Measurements from ENCODE around the gene IFI27. TPM values are rescaled to one million over a fixed set of nuclear protein-coding genes. Genes with fewer than 3 reads are reported as not detected.

IFI27 gene
- total RNA-seq, 1 donor from 2014 or later = 0.64 TPM

DNA sequence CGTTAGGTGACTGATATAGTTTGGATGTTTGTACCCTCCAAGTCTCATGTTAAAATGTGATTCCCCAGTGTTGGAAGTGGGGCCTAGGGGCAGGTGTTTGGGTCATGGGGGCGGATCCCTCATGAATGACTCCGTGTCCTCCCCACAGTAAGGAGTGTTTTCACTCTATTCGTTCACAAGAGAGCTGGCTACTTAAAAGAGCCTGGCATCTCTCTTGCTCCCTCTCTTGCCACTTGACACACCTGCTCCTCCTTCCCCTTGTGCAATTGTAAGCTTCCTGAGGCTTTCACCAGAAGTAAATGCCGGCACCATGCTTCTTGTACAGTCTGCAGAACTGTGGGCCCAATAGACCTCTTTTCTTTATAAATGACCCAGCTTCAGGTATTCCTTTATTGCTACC, 16.3 kb downstream of the IFI27 start:
- no peak for DNase-seq
- Mint-ChIP-seq H3K27ac (no peak overlapping the region), H3K36me3 (ENCODE audit: low read depth) (peaks cover 13% of the 10 kb centered on the region), H3K27me3 (peaks cover under 1% of the 10 kb centered on the region), H3K4me1 (peaks cover 17% of the 10 kb centered on the region), H3K4me3 (no peak overlapping the region), H3K9me3 (no peaks in the 10 kb centered on the region)
- no peak for ATAC-seq (ENCODE audit: low read depth)
- POLR2A ChIA-PET = no interaction called here
- no peak for TF ChIP-seq CTCF (IDR thresholded peaks at IDR 0.05)
- CTCF ChIA-PET = interaction anchor here (2.7 kb wide), 1 partner anchor 11 kb away, joined by 12 read pairs; no protein-coding TSS in a partner anchor
- intact Hi-C loops (cut with micrococcal nuclease) = no loop called here

GRCh38 chr14:94127330-94127729, 16.8 kb downstream of the IFI27 start:
- H3K4me3 Mint-ChIP-seq = no peak overlapping the region
- H3K4me1 Mint-ChIP-seq = peaks cover 19% of the 10 kb centered on the region
- H3K27ac Mint-ChIP-seq = no peak overlapping the region
- DNase-seq = no peak
- intact Hi-C loops (cut with micrococcal nuclease) = no loop called here
- peaks cover 3% of the 10 kb centered on the region for H3K27me3 Mint-ChIP-seq
- TF ChIP-seq CTCF (IDR thresholded peaks at IDR 0.05) = no peak
- POLR2A ChIA-PET = interaction anchor here (2.0 kb wide), 1 partner anchor 46 kb away, joined by 5 read pairs; the partner anchor contains the start of genes DDX24 and IFI27L1
- ATAC-seq (ENCODE audit: low read depth) = no peak
- H3K36me3 Mint-ChIP-seq (ENCODE audit: low read depth) = peaks cover 13% of the 10 kb centered on the region
- CTCF ChIA-PET = interaction anchor here (2.7 kb wide), 1 partner anchor 10 kb away, joined by 12 read pairs; no protein-coding TSS in a partner anchor
- H3K9me3 Mint-ChIP-seq = no peaks in the 10 kb centered on the region

GRCh38 chr14:94128216-94128839, 17.8 kb downstream of the IFI27 start:
- H3K9me3 Mint-ChIP-seq = no peaks in the 10 kb centered on the region
- ATAC-seq (ENCODE audit: low read depth) (no peak), DNase-seq (no peak)
- peak overlapping the region; percentile 88 for H3K4me3 Mint-ChIP-seq
- CTCF ChIA-PET = interaction anchor here (0.8 to 2.7 kb wide), 4 partner anchors 9 to 189 kb away, joined by 3 to 12 read pairs (median 4); partner anchors contain the start of genes DDX24 and IFI27L1
- POLR2A ChIA-PET = interaction anchor here (0.5 to 2.0 kb wide), 3 partner anchors 47 to 131 kb away, joined by 3 to 5 read pairs (median 5); partner anchors contain the start of genes CCDC197, DDX24 and IFI27L1
- peaks cover 3% of the 10 kb centered on the region for H3K27me3 Mint-ChIP-seq
- H3K4me1 Mint-ChIP-seq = peaks cover 19% of the 10 kb centered on the region
- H3K36me3 Mint-ChIP-seq (ENCODE audit: low read depth) = peaks cover 13% of the 10 kb centered on the region
- intact Hi-C loops (cut with micrococcal nuclease) = no loop called here
- H3K27ac Mint-ChIP-seq = peak overlapping the region; percentile 41
- TF ChIP-seq CTCF (IDR thresholded peaks at IDR 0.05) = no peak

- Mint-ChIP-seq H3K27ac (peak within 1 kb of the TSS; percentile 54), H3K36me3 (ENCODE audit: low read depth) (peaks cover 13% of the 10 kb centered on the region), H3K27me3 (peaks cover 6% of the 10 kb centered on the region), H3K4me1 (peaks cover 19% of the 10 kb centered on the region), H3K9me3 (no peaks in the 10 kb centered on the region), H3K4me3 (peak within 1 kb of the TSS; percentile 88)
- ATAC-seq (ENCODE audit: low read depth) (peak; percentile 98), DNase-seq (peak; percentile 41)
- ChIA-PET POLR2A (interaction anchor here (0.5 to 2.0 kb wide), 4 partner anchors 48 to 193 kb away, joined by 3 to 7 read pairs (median 5); partner anchors contain the start of genes CCDC197, DDX24 and IFI27L1), CTCF (interaction anchor here (0.7 to 2.7 kb wide), 6 partner anchors 8 to 500 kb away, joined by 3 to 12 read pairs (median 4); partner anchors contain the start of genes DDX24 and IFI27L1)
- intact Hi-C loops (cut with micrococcal nuclease) = loop anchor here (1.0 kb wide), 2 partner anchors 45 to 48 kb away; partner anchors contain the start of genes DDX24, IFI27L1 and PPP4R4
- TF ChIP-seq CTCF (IDR thresholded peaks at IDR 0.05) = no peak
Observed at GRCh38 chr14:94129111-94129757, 18.7 kb downstream of the IFI27 start, which contains the start of gene IFI27L2. Gene IFI27L2 (minus strand): TSS chr14:94129604. CDS start chr14:94129564, 40 bp downstream.

All from activated B cell treated with CpG ODN at 0.5 μM for 24 hours (primary cell).